SK-N-SH (cell line): ENCODE data around the gene IFT52. TPM values are rescaled to one million over a fixed set of nuclear protein-coding genes. Genes with fewer than 3 reads are reported as not detected.

ENCODE experiments used
- CTCF ChIA-PET: fragments of 300-600, 350-600 bp; formaldehyde crosslinking; extraction: SDS; loops from one replicate; lab custom pipeline; 2021; lab: Yijun Ruan, JAX
- POLR2A ChIA-PET: fragments of 350-600 bp; sonication (Branson Sonifier 250); formaldehyde crosslinking; extraction: SDS; loops from one replicate; lab custom pipeline; 2020; ENCODE audit warnings: antibody characterized with exemption, inconsistent platforms; lab: Yijun Ruan, JAX
- DNase-seq: peaks from one replicate; pipeline ENCODE4 v3.0.0; 2012
- H2AFZ ChIP-seq: fragments of 200-600 bp; sonication (generic); 2 replicates; pipeline ENCODE4 v1.8.1; 2016; ENCODE audit warnings: antibody characterized with exemption, mild to moderate bottlenecking, low read depth
- H3F3A ChIP-seq: fragments of 200-600 bp; sonication (generic); replicated peaks from 2 replicates; pipeline ENCODE3; 2016; ENCODE audit warnings: antibody characterized with exemption, mild to moderate bottlenecking; ENCODE audit not compliant: insufficient read depth
- H3K27ac ChIP-seq, 2 experiments: fragments of 200-500 bp in 1 of 2; fragments of 200-600 bp in 1 of 2; sonication (Bioruptor generic) in 1 of 2; sonication (generic), shearing (Covaris generic) in 1 of 2; 2 replicates each; pipeline versions ENCODE4 v1.5.1 to v1.6.1; 2014 to 2016; ENCODE audit warnings: low read depth in 2 of 2, inconsistent platforms in 1 of 2, low read length in 1 of 2, mild to moderate bottlenecking in 1 of 2, mixed read lengths in 1 of 2
- H3K27me3 ChIP-seq: fragments of 200-600 bp; sonication (generic), shearing (Covaris generic); 2 replicates; pipeline ENCODE4 v1.6.1; 2016; ENCODE audit warnings: mixed run types; ENCODE audit not compliant: insufficient read depth
- H3K36me3 ChIP-seq, 2 experiments: fragments of 200-500 bp in 1 of 2; fragments of 200-600 bp in 1 of 2; sonication (Bioruptor generic) in 1 of 2; sonication (generic) in 1 of 2; replicated peaks in 1 of 2; 2 replicates each; pipeline versions ENCODE3 to v1.5.1; 2014 to 2016; ENCODE audit warnings: low read length in 1 of 2, mild to moderate bottlenecking in 1 of 2; ENCODE audit not compliant: insufficient read depth in 2 of 2, control insufficient read depth in 1 of 2
- H3K4me1 ChIP-seq, 2 experiments: fragments of 200-500 bp in 1 of 2; fragments of 200-600 bp in 1 of 2; sonication (Bioruptor generic) in 1 of 2; sonication (generic), shearing (Covaris generic) in 1 of 2; 2 replicates each; pipeline versions ENCODE4 v1.5.1 to v1.6.1; 2014 to 2016; ENCODE audit warnings: low read depth in 1 of 2, low read length in 1 of 2, mixed run types in 1 of 2; ENCODE audit not compliant: insufficient read depth in 2 of 2, control insufficient read depth in 1 of 2
- H3K4me2 ChIP-seq: fragments of 200-600 bp; sonication (generic), shearing (Covaris generic); 2 replicates; pipeline ENCODE4 v1.6.1; 2017; ENCODE audit warnings: mixed run types
- H3K4me3 ChIP-seq, 2 experiments: fragments of 200-500 bp in 1 of 2; fragments of 200-600 bp in 1 of 2; sonication (Bioruptor generic) in 1 of 2; sonication (generic), shearing (Covaris generic) in 1 of 2; 2 replicates each; pipeline versions ENCODE4 v1.5.1 to v1.8.1; 2014 to 2016; ENCODE audit warnings: low read depth in 2 of 2, inconsistent platforms in 1 of 2, low read length in 1 of 2, mild to moderate bottlenecking in 1 of 2, mixed read lengths in 1 of 2, moderate library complexity in 1 of 2
- H3K79me2 ChIP-seq: fragments of 200-600 bp; sonication (generic); 2 replicates; pipeline ENCODE4 v1.8.1; 2017; ENCODE audit warnings: mild to moderate bottlenecking; ENCODE audit not compliant: insufficient read depth
- H3K9ac ChIP-seq: fragments of 200-600 bp; sonication (generic); 2 replicates; pipeline ENCODE4 v1.6.1; 2017; ENCODE audit warnings: mixed run types
- H3K9me2 ChIP-seq: fragments of 200-600 bp; sonication (generic); 2 replicates; pipeline ENCODE4 v1.6.1; 2017; ENCODE audit warnings: mixed run types
- H3K9me3 ChIP-seq: fragments of 200-600 bp; sonication (generic); 2 replicates; pipeline ENCODE4 v1.6.1; 2017; ENCODE audit warnings: mixed run types, mild to moderate bottlenecking, moderate library complexity
- H4K20me1 ChIP-seq: fragments of 200-600 bp; sonication (generic); 2 replicates; pipeline ENCODE4 v1.6.1; 2017; ENCODE audit warnings: mild to moderate bottlenecking, mixed run types; ENCODE audit not compliant: insufficient read depth
- FOSL2 ChIP-seq: IDR thresholded peaks from 2 replicates; pipeline ENCODE4 v1.4.0; 2012; ENCODE audit warnings: low read depth, mild to moderate bottlenecking, moderate library complexity, borderline replicate concordance
- FOXM1 ChIP-seq: IDR thresholded peaks from 2 replicates; pipeline ENCODE4 v1.4.0; 2012; ENCODE audit warnings: low read depth, mild to moderate bottlenecking
- GABPA ChIP-seq: IDR thresholded peaks from 2 replicates; pipeline ENCODE4 v1.4.0; 2012; ENCODE audit warnings: low read depth, mild to moderate bottlenecking
- GATA2 ChIP-seq: sonication (generic); formaldehyde crosslinking; IDR thresholded peaks from 2 replicates; pipeline ENCODE4 v1.5.0; 2020; ENCODE audit warnings: mild to moderate bottlenecking, missing genetic modification reagents
- JUND ChIP-seq: IDR thresholded peaks from 2 replicates; pipeline ENCODE4 v1.4.0; 2012
- NFIC ChIP-seq: IDR thresholded peaks from 2 replicates; pipeline ENCODE4 v1.4.0; 2012; ENCODE audit warnings: borderline replicate concordance
- NRF1 ChIP-seq: IDR thresholded peaks from 2 replicates; pipeline ENCODE4 v1.6.1; 2012; ENCODE audit warnings: low read depth, mild to moderate bottlenecking, low read length
- RCOR1 ChIP-seq: fragments of 150-350 bp; IDR thresholded peaks from 2 replicates; pipeline ENCODE4 v1.6.1; 2017; ENCODE audit warnings: antibody characterized with exemption, low read length
- RXRA ChIP-seq: IDR thresholded peaks from 2 replicates; pipeline ENCODE4 v1.4.0; 2012; ENCODE audit warnings: low read depth, mild to moderate bottlenecking, borderline replicate concordance
- SIN3A ChIP-seq: IDR thresholded peaks from 2 replicates; pipeline ENCODE4 v1.6.1; 2012; ENCODE audit warnings: low read depth, mild to moderate bottlenecking, low read length, moderate library complexity, borderline replicate concordance
- YY1 ChIP-seq: IDR thresholded peaks from 2 replicates; pipeline ENCODE4 v1.4.0; 2012; ENCODE audit warnings: low read depth, mild to moderate bottlenecking
- whole genome bisulfite sequencing: methylation state at CpG from one replicate; pipeline ENCODE4 v1.1.6; 2017; ENCODE audit warnings: low lambda C conversion rate; 5-methylcytosine and 5-hydroxymethylcytosine counted together
- polyA plus RNA-seq, 3 experiments: library from polyadenylated mRNA; depleted of rRNA; stranded (reverse); fragments of >200 nt; gene quantifications; 2 replicates each; pipeline ENCODE4 v1.2.3, GENCODE V29; 2012
- TF ChIP-seq, protein P1 (sequence below): IDR thresholded peaks from 2 replicates; pipeline ENCODE4 v1.4.0; 2012; ENCODE audit warnings: low read depth, borderline replicate concordance
- TF ChIP-seq, protein P2 (sequence below): IDR thresholded peaks from 2 replicates; pipeline ENCODE4 v1.6.1; 2012; ENCODE audit warnings: mild to moderate bottlenecking, low read depth, low read length, moderate library complexity

Gene IFT52
- polyA plus RNA-seq, 1 of the 3 experiments (the other 2 are of a cell fraction), result 34.0 TPM

GRCh38 chr20:43542161-43542560 is 48.6 kb upstream of the IFT52 start (continued):
- TF ChIP-seq, protein P1, sequence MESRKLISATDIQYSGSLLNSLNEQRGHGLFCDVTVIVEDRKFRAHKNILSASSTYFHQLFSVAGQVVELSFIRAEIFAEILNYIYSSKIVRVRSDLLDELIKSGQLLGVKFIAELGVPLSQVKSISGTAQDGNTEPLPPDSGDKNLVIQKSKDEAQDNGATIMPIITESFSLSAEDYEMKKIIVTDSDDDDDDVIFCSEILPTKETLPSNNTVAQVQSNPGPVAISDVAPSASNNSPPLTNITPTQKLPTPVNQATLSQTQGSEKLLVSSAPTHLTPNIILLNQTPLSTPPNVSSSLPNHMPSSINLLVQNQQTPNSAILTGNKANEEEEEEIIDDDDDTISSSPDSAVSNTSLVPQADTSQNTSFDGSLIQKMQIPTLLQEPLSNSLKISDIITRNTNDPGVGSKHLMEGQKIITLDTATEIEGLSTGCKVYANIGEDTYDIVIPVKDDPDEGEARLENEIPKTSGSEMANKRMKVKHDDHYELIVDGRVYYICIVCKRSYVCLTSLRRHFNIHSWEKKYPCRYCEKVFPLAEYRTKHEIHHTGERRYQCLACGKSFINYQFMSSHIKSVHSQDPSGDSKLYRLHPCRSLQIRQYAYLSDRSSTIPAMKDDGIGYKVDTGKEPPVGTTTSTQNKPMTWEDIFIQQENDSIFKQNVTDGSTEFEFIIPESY, result no peak

GRCh38 chr20:43542674-43543073 is 48.1 kb upstream of the IFT52 start:
- no peaks in the 10 kb centered on the region for H4K20me1 ChIP-seq
- CTCF ChIA-PET, result interaction anchor here (0.6 to 2.0 kb wide), 3 partner anchors 12 to 641 kb away, joined by 3 to 5 read pairs (median 4); no protein-coding TSS in a partner anchor

More at GRCh38 chr20:43542674-43543073, 48.1 kb upstream of the IFT52 start:
- H3K9me3 ChIP-seq, result no peaks in the 10 kb centered on the region
- WGBS, result 66% methylated on average over 4 of the region's 4 CpGs
- no peak overlapping the region for H3K4me2 ChIP-seq
- peaks cover 4% of the 10 kb centered on the region for H3F3A ChIP-seq
- TF ChIP-seq JUND (no peak), GATA2 (CRISPR knock-in tag) (no peak), GABPA (no peak), YY1 (no peak), RCOR1 (no peak), SIN3A (no peak), FOSL2 (no peak), NRF1 (no peak), RXRA (no peak), FOXM1 (no peak), NFIC (no peak)
- TF ChIP-seq, protein P2, sequence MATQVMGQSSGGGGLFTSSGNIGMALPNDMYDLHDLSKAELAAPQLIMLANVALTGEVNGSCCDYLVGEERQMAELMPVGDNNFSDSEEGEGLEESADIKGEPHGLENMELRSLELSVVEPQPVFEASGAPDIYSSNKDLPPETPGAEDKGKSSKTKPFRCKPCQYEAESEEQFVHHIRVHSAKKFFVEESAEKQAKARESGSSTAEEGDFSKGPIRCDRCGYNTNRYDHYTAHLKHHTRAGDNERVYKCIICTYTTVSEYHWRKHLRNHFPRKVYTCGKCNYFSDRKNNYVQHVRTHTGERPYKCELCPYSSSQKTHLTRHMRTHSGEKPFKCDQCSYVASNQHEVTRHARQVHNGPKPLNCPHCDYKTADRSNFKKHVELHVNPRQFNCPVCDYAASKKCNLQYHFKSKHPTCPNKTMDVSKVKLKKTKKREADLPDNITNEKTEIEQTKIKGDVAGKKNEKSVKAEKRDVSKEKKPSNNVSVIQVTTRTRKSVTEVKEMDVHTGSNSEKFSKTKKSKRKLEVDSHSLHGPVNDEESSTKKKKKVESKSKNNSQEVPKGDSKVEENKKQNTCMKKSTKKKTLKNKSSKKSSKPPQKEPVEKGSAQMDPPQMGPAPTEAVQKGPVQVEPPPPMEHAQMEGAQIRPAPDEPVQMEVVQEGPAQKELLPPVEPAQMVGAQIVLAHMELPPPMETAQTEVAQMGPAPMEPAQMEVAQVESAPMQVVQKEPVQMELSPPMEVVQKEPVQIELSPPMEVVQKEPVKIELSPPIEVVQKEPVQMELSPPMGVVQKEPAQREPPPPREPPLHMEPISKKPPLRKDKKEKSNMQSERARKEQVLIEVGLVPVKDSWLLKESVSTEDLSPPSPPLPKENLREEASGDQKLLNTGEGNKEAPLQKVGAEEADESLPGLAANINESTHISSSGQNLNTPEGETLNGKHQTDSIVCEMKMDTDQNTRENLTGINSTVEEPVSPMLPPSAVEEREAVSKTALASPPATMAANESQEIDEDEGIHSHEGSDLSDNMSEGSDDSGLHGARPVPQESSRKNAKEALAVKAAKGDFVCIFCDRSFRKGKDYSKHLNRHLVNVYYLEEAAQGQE, result no peak
- POLR2A ChIA-PET, result interaction anchor here (0.6 kb wide), 1 partner anchor 168 kb away, joined by 3 read pairs; no protein-coding TSS in a partner anchor
- no peaks in the 10 kb centered on the region for H3K79me2 ChIP-seq
- DNase-seq, result no peak
- H2AFZ ChIP-seq, result no peak overlapping the region
- no peaks in the 10 kb centered on the region for H3K27me3 ChIP-seq
- no peak overlapping the region for H3K4me3 ChIP-seq
- H3K9me2 ChIP-seq, result no peaks in the 10 kb centered on the region
- no peak overlapping the region for H3K9ac ChIP-seq
- H3K36me3 ChIP-seq, result peaks cover 0 to 3% of the 10 kb centered on the region in 2 experiments
- H3K27ac ChIP-seq, result no peak overlapping the region
- H3K4me1 ChIP-seq, result no peaks in the 10 kb centered on the region; a peak in 1 of 4 replicates
